ENCODE measurements around the gene SLC38A11.

SLC38A11 gene

GRCh38 chr2:164969909-164970690 is 14.8 kb upstream of the SLC38A11 start:
- no peak for DNase-seq

GRCh38 chr2:164967781-164968228 is 12.5 kb upstream of the SLC38A11 start:
- peak; percentile 78 for DNase-seq

DNA sequence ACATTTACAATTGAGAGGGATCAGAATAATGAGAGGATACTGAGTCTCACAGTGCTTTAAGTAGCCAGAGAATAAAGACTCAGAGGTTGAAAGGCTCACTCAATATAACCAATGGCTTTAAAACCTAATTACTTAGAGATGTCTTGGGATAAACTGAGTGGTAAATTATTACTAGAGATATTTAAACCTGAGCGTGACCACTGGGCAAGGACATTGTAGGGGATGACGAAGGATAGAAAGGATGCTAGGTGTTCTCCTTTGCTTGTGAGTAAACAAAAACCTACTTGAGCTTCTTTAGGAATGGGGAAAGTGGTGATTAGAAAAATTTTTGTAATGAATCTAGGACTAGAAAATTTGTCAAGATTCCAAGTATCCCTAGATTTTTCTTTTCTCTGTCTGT is 12.0 kb upstream of the SLC38A11 start:
- peak; percentile 16 for DNase-seq

DNA sequence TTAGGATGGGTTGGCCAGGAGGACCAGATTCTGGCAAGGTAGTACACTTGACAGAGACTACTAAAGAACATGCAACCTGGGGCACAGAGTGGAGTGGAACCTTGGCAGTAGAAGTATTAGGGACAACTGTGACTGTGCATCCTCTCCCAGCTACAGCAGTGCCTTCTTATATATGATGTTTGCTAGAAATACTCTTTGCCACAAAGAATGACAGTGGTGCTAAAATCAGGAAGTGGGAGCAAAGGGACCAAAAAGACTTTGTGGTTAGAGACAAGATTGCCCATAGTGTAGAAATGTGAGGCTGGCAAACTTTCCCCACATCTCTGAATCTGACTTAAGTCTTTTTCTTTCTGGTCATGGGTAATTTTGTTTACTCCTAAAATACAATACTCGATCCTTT is 9.4 kb upstream of the SLC38A11 start:
- DNase-seq = no peak

DNA sequence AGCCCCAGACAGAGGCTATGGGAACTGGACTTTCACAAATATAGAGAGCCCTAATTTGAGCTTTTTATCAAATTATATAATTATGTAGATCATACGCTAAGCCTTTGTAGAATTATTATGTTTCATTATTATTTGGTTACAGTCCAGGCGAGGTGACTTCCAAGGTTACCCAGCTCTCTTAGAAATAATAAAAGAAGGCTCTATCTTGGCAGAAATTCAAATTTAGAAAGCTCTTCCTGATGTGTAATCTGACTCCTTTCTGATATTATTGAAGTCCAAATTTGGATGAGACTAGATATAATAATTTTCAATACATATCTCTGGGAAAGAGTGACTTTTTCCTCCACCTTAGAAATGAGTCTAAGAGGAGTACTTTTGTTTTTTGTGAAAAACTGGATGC is 4.8 kb upstream of the SLC38A11 start:
- no peak for DNase-seq

GRCh38 chr2:164954186-164954585 is 1.1 kb downstream of the SLC38A11 start:
- DNase-seq = peak; percentile 11

GRCh38 chr2:164953279-164953678 is 2.0 kb downstream of the SLC38A11 start:
- DNase-seq = peak; percentile 51

- DNase-seq = peak; percentile 71
Measured at GRCh38 chr2:164952057-164952702, 3.1 kb downstream of the SLC38A11 start.

DNA sequence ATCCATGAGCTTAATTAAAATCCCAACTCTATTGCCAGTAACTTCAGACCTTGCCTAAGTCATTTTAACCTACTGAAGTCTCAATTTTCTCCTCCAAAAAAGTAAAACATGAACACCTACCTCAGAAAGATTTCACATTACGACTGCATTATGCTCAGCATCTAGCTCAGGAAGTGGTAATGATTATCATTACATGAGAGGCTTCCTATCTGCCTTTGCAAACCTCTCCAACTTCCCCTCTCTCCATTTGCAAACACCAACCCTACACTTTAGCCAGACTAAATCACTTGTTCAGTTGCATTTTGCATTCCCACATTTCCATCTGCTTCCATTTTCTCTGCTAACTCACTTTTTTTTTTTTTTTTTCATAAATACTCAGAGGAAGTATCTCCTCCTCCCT is 6.8 kb downstream of the SLC38A11 start:
- no peak for DNase-seq

- DNase-seq = no peak
Measured at GRCh38 chr2:164947281-164947680, 8.0 kb downstream of the SLC38A11 start.

DNA sequence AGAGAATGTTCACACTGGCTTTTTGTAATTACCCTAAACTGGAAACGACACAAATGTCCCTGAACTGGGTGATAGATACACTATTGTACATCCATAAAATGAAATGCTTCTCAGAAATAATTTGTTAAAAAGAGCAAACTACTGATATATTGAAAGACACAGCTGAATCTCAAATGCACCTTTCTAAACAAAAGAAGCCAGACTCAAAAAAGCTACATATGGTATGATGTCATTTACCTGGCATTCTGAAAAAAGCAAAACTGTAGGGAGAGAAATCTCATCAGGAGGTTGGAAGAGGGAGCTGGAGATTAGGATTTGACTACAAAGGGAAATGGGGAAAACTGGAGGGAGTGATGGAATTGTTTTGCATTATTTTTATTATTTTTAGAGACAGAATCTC is 12.0 kb downstream of the SLC38A11 start:
- DNase-seq = no peak

DNA sequence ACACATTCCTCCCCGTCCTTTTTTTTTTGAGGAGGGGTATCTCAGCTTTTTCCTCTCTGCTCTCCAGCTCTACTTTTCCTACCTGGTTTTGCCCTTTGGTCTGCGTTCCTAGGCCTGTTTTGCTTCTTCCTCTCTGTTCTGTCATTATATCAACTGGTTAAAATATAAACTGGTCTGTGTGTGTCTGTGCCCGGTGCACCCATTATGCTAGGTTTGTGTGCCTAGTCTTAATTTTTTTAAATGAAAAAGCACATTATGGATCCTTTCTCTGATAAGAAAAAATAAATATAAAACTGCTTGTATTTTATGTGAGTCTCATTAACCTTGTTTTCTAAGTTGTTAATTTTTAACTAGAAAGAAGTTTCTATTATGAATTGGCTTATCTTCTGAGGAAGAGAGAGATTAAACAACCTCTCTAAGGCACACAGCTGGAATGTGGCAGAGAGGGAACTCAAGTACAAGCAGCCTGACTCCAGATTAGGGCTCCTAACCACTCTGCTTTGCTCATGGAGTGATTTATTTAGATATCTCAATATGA is 17.4 kb downstream of the SLC38A11 start:
- peak; percentile 70 for DNase-seq

DNA sequence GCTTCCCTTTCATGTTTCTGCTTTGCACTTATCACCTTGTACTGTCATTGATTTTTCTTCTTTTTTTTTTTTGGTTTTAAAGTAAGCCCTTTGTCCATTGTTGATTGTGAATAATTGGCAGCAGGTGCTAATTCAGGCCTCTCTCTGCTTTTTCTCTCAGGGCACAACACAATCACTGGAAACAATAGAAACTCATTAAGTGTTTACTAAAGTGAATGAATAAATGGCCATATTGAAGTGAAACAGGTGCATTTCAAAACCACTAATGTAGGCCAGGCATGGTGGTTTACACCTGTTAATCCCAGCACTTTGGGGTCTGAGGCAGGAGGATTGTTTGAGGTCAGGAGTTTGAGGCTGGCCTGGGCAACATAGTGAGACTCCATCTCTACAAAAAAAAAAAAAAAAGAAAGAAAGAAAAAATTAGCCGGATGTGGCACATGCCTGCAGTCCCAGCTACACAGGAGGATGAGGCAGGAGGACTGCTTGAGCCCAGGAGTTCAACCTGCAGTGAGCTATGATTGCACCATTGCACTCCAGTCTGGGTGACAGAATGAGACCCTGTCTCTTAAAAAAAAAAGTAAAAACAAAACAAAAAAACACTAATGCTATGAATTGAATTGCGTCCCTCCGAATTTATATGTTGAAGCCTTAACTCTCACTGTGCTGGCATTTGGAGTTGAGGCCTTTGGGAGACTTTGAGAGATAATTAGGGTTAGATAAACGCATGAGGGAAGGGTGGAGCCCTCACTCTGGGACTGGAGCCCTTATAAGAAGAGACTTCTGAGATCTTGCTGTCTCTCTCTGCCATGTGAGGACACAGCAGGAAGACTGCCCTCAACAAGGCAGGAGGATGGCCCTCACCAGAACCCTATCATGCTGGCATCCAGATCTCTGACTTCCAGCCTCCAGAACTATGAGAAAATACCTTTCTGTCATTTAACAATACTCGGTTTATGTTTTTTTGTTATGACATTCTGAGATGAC is 19.9 kb downstream of the SLC38A11 start:
- no peak for DNase-seq

DNA sequence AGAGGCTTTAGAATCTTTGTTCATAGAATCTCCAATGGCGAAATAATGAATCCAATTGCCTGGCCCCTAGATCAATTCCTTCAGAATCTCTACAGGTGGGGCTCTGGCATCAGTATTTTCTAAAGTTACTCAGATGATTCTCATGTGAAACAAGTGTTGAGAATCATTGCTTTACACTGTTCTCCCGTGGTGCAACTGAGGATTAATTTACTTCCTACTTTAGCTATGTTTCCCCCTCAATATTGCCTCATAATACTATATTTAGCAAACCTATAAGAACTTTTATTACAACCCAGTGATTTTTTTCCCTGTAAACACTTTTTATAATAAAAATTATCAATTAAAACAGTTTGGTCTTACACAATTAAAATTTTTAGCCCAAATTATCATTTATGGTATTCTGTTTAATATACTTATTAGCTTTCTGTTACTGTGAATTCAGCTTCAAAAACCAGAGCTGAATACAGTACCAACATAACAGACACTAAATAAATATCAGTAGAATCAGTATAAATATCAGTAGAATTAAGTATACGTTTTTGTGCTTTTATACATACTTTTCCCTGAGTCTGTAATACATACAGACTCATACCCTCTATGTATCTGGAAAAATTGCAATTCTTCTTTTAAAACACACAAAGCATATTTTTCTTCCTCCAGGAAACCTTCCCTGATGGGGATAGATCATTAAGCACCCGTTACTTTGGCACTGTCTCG is 20.8 kb downstream of the SLC38A11 start:
- DNase-seq = no peak

DNA sequence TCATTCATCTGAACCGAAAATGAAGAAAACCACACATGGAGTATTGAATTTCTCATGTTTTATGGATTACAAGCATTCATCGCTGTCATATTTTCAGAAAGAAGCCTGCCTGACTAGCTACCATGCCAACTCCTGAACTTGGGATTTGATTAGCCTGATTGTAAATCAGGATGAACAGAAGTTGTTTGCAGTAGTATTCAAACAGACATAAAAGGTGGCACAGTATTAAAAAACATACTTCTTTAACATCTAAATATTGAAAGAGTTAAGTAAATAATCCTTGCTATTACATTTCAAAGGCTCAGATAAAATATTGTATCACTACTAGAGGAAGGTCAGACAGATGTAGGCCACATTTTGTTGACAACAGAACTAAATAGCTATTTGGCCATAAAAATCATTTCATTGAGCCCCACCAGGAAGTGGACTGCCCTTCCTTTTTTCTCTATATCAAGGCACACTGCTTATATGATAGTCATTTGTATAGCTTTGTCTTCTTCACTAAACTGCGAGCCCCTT is 21.6 kb downstream of the SLC38A11 start:
- DNase-seq = no peak

DNA sequence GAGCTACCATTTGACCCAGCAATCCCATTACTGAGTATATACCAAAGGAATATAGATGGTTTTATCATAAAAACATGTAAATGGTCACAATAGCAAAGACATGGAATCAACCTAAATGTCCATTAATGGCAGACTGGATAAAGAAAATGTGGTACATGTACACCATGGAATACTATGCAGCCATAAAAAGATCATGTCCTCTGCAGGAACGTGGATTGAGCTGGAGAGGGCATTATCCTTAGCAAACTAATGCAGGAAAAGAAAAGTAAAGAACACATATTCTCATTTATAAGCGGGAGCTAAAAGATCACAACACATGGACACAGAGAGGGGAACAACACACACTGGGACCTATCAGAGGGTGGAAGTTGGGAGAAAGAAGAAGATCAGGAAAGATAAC is 22.9 kb downstream of the SLC38A11 start:
- no peak for DNase-seq

DNA sequence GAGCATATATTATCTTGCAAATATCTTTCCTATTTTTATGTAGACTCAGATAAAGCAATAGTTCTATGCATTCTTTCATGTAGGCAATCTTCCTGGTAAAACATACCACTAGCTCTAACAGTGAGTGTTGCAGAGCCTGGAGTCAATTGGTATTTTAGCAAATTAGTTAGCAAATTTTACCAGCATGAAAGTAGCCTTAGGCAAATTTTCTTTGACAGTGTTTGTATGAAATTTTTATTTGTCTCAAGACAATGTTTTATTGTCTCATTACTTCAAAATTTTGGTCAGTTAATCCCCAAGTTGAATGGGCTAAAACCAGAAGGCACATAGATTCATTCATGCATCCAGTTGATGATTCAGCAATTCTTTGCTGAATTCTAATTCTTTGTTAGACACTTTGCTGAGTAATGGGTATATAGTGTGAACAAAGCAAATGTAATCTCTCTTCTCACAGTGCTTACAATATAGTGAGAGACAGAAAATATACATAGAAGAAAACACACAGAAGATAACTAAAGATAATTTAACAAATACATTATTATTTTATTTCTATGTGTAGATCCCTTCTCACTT is 27.1 kb downstream of the SLC38A11 start:
- DNase-seq = no peak

DNA sequence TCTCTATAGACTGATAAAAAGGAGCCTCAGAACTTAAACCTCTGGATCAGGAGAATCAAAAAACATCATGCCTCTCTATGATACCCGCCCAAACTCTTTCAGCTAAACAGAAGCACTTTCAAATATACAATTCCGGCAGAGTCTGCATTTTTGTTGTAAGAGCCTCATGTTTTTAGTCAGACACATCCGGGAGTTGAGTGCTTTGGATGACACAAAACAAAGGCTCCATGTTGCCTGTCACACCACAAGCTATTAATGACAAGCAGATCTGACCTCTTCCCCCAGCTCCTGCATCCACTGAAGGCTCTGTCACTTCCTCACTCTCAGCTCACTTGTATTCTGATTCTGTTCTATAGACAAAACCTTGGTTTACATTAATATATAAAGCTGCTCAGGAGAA is 33.2 kb downstream of the SLC38A11 start:
- DNase-seq = no peak

- DNase-seq = no peak
Measured at GRCh38 chr2:164920430-164920829, 34.9 kb downstream of the SLC38A11 start.

- peak; percentile 85 for DNase-seq
Measured at GRCh38 chr2:164917296-164917903, 37.9 kb downstream of the SLC38A11 start.

DNA sequence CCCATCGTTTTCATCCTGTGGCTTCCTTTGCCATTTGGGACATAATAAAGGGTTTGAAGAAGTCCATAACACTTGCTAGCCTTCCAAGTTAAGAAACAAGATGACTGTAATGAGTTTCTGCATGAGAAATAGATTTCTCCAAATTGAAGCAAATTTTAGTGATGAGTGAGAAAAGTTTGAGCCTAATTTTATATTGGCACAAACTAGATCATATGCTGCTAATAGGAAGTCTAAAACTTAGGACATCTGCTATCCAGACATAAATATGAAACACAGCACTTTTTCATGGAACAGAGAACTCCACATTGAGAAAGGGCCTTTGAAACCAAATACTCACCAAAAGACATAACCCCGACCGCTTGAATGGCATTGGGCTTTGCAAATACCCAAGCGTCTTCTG is 39.8 kb downstream of the SLC38A11 start:
- no peak for DNase-seq

Data from NCI-H82 (cell line).